SH-SY5Y (cell line): ENCODE measurements around the gene SPATA33.

ENCODE experiments used
- GATA2 ChIP-seq: IDR thresholded peaks from 2 replicates; pipeline ENCODE4 v1.6.1; 2011; ENCODE audit warnings: mild to moderate bottlenecking, low read depth, low read length
- GATA3 ChIP-seq: IDR thresholded peaks from 2 replicates; pipeline ENCODE4 v1.6.1; 2011; ENCODE audit warnings: low read depth, mild to moderate bottlenecking, low read length, moderate library complexity

DNA sequence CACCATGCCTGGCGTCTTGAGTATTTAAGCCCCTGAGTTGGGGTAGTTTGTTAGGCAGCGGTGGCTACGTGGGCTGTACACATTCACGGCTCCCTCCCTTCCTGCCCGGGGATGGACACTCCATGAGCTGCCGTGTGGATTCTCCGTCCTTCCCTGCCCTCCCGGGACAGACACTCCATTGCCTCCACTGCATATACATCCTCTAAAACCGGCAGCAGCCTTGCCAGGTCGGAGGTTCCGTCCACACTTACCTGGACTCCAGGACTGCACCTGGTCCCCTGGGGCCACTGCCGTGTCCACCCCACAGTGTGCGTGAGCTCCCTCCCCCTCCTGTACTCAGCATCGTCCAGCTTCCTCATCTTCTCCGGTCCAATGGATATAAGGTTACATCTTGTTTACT is 47.4 kb downstream of the SPATA33 start:
- no peak for TF ChIP-seq GATA3
- no peak for TF ChIP-seq GATA2
